K562 (cell line): ENCODE measurements around the gene INO80E.

ENCODE experiments used
- KLF6 ChIP-seq: fragments of 250-450 bp; sonication (Bioruptor Pico); IDR thresholded peaks from 2 replicates; pipeline ENCODE4 v1.4.0; 2020; ENCODE audit warnings: mild to moderate bottlenecking, moderate library complexity, borderline replicate concordance
- MYBL2 ChIP-seq, 2 experiments: fragments of 450-650 bp in 1 of 2; sonication (generic) in 1 of 2; formaldehyde crosslinking in 1 of 2; IDR thresholded peaks; 2 replicates each; pipeline versions ENCODE4 v1.6.1 to v1.8.1; 2017 to 2022; ENCODE audit warnings: borderline replicate concordance in 1 of 2, inconsistent platforms in 1 of 2, low read depth in 1 of 2, mild to moderate bottlenecking in 1 of 2, missing genetic modification reagents in 1 of 2, moderate library complexity in 1 of 2
- NFYB ChIP-seq: IDR thresholded peaks from 2 replicates; pipeline ENCODE4 v1.6.1; 2011; ENCODE audit warnings: mild to moderate bottlenecking, moderate library complexity; ENCODE audit not compliant: insufficient read length; ENCODE audit errors: extremely low read depth
- PTTG1 ChIP-seq: fragments of 450-650 bp; IDR thresholded peaks from 2 replicates; pipeline ENCODE4 v1.6.1; 2016; ENCODE audit warnings: low read depth, mild to moderate bottlenecking, missing genetic modification characterization, missing compliant biosample characterization
- TCF3 ChIP-seq: sonication (generic); formaldehyde crosslinking; IDR thresholded peaks from 2 replicates; pipeline ENCODE4 v1.4.0; 2020; ENCODE audit warnings: mild to moderate bottlenecking, missing genetic modification reagents
- TF ChIP-seq, protein P1 (sequence below), 3 experiments: IDR thresholded peaks in 2 of 3; conservative IDR thresholded peaks in 1 of 3; 2 replicates each; pipeline ENCODE4 v1.5.1; 2011 to 2012; ENCODE audit warnings: low read length in 3 of 3, mild to moderate bottlenecking in 3 of 3, control low read depth in 2 of 3, improper control_type of control experiment in 1 of 3, inconsistent platforms in 1 of 3, low read depth in 1 of 3, mixed read lengths in 1 of 3, moderate library complexity in 1 of 3; ENCODE audit not compliant: insufficient read depth in 2 of 3

DNA sequence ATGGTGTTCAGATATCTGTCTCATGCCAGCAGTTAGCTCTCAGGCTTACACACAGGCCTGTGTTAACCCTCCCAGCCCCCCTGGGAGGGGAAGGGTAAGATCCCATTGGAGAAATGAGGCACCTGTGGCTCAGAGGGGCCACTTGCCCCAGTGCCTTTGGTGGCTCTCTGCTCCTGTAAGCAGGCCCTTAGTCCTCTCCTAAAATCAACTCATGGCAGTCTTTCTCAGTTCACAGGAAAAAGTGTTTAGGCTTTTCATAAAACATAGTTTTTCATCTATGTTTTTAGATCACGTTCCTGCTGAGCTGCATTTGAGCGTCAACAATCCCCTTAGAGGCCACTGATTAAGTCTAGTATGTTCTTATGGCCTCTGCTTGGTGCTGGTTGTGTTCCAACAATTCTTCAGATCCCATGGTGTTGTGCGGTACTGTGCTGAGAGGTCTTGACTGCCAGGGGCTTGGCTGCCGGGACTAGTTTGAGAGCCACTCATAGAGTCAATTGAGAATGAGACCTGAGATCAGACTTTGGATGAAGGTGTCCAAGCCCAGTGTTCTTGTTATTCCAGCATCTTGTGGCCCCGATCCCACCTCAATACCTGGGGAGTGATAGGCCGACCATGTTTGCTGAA is 11.8 kb upstream of the INO80E start:
- TF ChIP-seq NFYB (no peak), PTTG1 (tag) (no peak), TCF3 (CRISPR knock-in tag) (no peak), KLF6 (CRISPR knock-in tag) (no peak), MYBL2 (IDR thresholded peaks at IDR 0.05; ENCODE audit: low read depth) (no peak), MYBL2 (CRISPR knock-in tag; IDR thresholded peaks at IDR 0.05; ENCODE audit: borderline replicate concordance) (no peak)
- TF ChIP-seq, protein P1, sequence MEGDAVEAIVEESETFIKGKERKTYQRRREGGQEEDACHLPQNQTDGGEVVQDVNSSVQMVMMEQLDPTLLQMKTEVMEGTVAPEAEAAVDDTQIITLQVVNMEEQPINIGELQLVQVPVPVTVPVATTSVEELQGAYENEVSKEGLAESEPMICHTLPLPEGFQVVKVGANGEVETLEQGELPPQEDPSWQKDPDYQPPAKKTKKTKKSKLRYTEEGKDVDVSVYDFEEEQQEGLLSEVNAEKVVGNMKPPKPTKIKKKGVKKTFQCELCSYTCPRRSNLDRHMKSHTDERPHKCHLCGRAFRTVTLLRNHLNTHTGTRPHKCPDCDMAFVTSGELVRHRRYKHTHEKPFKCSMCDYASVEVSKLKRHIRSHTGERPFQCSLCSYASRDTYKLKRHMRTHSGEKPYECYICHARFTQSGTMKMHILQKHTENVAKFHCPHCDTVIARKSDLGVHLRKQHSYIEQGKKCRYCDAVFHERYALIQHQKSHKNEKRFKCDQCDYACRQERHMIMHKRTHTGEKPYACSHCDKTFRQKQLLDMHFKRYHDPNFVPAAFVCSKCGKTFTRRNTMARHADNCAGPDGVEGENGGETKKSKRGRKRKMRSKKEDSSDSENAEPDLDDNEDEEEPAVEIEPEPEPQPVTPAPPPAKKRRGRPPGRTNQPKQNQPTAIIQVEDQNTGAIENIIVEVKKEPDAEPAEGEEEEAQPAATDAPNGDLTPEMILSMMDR (IDR thresholded peaks at IDR 0.05 in 2 of 3, conservative IDR thresholded peaks at IDR 0.05 in 1 of 3; ENCODE audit: insufficient read depth in 2 of 3, low read depth in 1 of 3, low read length in 3 of 3): no peak
